HG02571 (cell line): ENCODE measurements around the gene NDUFB10.

ENCODE experiments used
- ATAC-seq: cut with Tn5 transposase; IDR thresholded peaks from one replicate; pipeline ENCODE4 v1.9.1; 2021; ENCODE audit warnings: mild to moderate bottlenecking, moderate library complexity; ENCODE audit not compliant: unreplicated experiment

The NDUFB10 gene

DNA sequence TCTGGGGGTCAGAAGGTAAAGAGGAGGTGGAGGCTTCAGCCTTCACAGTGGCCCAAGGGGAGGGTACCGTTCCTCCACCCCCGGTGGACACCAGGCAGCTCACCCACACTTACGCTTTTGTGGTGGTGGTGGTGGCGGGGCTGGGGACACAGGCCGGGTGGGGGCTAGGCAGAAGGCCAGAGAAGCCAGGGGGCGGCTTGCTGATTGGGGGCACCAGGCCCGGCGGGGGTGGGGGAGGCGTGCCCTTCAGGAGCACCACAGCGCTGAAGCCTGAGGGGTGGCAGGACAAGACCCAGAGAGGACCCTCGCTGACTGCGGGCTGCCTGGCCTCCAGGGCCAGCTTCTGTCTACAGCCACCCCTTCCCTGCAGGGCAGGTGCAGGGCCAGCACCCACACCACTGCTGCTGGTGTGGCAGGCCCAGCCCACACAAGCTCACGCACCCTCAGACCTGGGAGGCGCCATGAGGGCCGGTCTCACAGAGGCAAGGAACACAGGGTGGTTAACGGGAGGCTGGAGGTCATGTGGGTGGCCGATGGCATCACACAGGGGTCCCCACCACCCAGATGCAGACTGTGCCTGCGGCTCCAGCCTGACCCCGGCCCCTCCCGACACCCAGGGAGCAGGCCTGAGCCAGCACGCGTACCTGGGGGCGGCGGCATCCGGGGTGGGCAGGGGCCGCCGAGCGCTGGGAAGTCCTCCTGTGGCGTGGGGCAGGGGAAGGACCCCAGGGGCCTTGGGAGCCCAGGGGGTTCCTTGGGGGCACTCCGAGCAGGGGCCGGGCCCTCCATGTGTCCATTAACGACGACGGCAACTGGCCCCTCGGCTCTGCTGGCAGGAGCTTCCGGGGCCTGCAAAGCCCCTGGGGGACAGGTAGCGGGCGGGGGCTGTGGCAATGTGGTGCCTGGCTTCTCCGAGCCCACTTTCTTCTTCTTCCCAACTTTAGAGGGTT is 39.8 kb downstream of the NDUFB10 start:
- ATAC-seq, result no peak

DNA sequence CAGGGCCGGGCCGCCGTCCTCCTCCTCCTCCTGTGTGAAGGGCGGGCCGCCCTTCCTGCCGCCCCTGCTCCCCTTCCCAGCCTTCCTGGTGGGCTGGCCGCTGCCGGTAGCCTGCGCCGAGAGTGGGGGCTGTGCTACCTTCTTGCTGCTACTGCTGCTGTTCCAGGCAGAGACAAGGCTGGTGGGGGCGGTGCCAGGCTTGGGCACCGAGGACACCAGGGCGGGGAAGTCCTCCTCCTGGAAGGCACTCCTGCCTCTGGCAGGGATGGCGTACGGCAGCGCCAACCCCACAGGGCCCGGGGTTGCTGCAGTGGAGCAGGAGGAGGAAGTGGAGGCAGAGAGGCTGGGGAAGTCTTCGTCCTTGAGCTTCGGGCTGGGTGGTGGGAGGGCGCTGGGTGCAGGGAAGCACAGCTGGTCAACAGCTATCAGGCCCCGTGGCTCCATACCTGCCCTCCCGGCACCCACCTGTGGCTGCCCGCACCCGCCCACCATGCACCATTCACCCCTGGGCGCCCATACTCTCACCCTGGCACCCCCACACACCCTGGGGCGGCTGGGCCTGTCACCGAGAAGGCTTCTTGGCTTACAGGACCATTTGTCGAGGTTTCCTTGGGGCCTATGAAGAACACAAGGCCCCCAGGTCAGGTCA is 40.7 kb downstream of the NDUFB10 start:
- no peak for ATAC-seq

DNA sequence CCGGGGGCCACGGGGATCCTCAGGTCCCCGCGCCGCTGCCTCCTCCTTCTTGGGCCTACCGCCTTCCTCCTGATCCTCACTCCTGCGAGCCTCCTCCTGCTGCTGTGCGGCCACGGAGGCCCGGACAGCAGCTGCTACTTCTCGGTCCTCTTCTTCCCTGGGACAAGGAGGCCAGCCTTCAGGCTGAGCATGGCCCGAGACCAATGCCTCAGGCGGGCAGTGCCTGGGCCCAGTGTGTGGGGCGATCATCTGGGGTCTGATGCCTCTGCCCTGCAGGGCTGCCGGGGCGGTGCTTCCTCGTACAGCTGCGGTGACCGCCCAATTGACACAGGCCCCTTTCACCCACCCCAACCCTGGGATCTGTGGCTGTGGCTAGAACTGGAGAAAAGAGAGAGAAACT is 41.7 kb downstream of the NDUFB10 start:
- no peak for ATAC-seq

DNA sequence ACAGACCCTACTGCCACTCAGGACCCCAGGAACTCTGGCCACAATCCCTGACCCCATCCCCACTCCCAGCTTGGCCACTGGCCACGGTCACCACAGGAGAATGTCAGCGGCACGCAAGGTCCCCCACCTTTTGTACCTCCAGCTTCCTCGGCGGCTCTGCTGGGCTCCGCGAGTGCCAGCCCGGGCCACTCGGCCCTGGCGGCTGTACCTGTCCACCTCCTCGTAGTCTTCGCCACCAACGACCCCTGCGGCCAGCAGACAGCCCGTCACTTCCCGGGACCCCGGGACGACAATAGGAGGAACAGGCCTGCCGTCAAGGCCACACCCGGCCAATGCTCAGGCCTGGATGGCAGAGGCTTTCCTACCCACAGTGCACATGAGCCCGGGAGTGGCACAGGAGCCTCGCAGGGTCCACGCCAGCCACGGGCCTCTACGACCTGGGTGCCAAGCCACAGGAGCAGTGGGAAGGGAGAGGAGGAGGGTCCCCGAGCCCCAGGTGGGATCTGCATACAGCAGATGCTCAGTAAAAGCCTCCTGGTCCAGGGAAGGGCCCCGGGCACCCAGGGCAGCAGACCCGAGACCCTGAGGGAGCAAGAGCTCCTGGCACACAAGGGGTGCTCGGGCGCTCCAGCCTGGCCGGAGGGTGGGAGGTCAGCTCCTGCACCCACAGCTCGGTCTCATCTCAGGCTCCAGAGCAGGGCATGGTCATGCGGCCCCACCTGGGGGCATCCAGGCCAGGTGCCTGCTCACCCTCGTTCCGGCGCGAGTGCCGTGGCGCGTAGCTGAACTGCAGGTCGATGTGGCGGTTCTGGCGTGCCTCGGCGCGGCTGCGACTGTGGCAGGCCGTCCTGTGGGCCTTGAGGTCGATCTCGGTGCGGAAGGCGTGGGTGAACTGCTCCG is 42.4 kb downstream of the NDUFB10 start:
- no peak for ATAC-seq

DNA sequence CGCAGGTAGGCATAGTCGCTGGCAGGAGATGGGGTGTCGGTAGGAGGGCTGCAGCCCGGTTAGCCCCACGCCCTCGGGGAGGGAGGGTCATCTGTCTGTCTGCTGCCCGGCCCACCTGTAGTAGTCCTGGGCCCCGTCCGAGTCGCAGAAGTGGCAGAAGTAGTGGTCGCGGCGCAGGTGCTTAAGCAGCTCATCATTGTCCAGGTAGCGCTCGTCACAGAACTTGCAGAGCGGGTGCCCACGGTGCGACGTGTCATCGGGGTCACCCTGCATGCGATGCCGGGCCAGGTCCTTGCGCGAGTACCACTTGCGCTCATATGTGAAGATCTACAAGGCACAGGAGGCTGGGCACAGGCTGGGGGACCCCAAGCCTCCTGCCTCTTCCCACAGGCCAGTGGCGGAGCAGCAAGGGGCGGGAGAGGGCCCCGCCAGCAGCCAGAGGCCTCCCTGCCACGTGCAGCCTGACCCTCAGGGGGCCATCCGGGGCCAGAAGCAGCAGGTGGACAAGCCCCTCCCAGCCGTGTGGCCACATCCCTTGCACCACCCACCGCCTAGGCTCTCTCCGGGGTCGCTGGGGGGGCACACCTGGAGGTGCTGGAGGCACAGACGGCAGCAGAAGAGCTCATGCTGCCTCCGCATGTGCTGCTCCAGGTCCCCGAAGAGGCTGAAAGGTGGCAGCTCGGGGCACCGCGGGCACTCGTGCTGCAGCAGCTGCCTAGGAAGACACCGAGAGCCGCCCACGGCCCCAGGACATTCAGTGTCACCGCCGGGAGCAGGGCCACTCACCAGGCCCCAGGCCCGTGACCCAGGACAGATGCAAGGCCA is 43.3 kb downstream of the NDUFB10 start:
- ATAC-seq, result no peak

DNA sequence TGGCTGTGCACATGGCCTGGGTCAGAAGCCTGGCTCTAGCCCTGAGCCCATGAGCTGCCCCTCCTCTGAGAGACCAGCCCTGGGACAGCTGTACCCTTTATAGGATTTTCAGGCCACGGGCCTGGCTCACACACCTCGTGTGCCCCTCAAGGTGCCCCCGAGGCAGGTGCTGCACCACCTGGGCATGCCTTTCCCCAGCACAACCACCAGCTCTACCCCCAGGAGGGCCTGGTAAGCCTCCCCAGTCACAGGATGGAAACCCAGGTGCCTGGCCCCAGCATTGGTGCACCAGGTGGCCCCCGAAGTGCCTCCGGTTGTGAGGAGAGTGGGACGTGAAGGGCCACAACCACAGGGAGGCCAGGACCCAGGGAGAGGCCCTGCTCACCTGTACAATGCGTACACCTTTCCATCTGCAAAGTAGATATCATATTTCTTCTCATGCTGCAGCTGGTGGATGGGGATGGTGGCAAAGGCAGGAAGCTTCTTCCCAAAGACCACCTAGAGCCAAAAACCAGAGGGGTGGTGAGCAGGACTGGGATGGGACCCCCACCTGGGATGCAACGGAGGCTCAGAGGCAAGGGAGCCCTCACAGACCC is 44.0 kb downstream of the NDUFB10 start:
- no peak for ATAC-seq

DNA sequence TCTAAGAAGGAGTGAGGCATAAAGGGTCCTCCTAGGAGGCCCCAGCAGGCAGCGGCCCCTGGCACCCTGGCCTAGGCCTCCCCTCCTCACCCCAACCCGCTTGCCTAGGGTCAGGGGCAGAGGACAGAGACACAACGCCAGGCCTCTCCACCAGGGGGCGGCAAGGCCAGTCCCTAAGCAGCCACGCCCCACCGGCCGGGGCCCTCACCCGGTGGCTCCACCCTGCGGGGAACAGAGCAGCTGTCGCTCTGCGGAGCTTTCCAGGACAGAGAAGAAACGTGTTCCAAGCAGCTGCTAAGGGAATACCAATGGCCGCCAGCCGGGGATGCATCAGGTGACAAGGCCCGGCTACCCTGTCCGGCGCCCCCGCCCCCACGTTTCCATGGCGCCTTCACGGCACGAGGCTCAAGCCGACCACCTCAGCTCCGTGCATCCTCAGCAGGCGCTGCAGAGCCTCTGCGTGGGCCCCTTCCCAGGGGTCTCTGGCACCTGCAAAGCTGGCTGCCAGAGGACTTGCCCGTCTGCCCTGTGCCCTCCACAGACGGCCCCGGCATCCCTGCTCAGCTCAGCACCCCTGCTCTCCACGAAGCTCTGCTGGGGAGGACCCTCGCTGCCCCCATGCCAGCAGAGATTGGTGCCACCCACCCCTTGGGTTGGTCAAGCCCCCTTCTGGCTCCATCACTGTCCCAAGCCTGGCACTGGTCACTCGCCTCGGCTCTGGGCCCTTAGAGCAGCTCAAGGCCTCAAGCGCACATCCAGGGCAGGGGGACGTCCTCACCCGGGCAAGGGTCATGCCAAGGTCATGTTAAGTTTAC is 44.7 kb downstream of the NDUFB10 start:
- peak; percentile 56 for ATAC-seq

DNA sequence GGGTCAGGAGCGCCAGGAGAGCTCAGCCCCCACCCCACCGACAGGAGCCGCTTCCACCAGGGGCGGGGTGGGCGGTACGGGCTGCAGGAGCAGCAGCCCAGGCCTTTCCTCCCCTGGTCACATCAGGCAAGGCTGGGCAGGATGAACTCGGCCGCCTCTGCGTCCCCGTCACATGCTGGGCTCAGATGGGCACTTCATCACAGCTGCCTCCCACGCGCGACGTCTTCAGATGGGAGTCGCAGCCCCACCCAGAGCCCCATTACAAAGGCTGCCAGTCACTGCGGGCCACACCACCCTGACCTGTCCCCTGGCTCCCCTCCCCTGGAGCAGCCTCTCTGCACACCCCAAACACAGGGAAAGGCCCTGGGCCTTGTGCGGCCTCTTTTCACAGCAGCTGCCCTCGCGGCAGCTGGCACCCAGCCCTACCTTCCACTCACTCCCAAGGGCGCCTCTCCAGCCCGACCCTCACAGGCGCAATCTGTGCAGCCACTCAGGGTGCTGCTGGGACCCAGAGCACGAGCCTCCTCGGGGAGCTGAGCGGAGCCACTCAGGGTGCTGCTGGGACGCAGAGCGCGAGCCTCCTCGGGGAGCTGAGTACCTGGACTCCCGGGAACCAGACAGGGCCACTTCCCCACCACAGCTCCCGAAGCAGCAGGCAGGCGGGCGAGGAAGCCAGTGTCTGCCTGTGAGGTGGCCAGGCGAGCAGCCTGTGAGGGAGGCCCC is 45.6 kb downstream of the NDUFB10 start:
- ATAC-seq, result no peak

DNA sequence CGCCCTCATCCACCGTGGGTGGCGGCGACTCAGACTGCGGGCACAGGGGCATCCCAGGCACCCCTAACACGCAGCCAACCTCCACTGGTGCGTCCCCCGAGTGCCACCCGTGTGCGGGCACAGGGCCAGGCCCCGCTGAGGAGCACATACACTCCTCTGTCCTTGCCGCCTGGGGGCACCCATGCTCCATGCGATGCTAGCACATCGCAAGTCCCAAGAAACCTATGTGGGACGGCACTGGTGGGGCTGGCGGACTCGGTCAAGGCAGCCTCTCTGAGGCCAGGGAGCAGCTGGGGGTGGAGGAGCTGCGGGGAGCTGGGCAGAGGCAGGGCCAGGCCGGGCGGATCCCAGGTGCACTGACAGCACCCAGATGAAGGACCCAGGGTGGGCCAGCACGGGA is 46.3 kb downstream of the NDUFB10 start:
- no peak for ATAC-seq

DNA sequence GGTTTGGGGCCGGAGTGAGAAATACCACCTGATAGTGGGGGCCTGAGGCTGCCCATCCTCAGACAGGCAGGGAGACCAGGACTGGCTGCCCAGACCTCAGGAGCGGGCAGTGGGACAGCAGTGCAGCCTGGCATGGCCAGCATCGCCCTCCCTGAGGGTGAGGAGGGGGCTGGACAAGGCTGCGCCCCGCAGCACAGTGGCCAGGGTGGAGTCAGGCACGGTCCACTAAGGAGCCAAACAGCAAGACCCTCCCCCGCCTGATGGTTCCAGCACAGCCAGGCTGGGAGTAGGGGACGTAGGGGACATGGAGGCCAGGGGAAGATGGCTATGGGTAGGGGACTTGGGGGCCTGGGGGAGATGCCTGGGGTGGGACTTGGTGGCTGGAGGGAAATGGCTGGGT is 47.0 kb downstream of the NDUFB10 start:
- ATAC-seq, result no peak

DNA sequence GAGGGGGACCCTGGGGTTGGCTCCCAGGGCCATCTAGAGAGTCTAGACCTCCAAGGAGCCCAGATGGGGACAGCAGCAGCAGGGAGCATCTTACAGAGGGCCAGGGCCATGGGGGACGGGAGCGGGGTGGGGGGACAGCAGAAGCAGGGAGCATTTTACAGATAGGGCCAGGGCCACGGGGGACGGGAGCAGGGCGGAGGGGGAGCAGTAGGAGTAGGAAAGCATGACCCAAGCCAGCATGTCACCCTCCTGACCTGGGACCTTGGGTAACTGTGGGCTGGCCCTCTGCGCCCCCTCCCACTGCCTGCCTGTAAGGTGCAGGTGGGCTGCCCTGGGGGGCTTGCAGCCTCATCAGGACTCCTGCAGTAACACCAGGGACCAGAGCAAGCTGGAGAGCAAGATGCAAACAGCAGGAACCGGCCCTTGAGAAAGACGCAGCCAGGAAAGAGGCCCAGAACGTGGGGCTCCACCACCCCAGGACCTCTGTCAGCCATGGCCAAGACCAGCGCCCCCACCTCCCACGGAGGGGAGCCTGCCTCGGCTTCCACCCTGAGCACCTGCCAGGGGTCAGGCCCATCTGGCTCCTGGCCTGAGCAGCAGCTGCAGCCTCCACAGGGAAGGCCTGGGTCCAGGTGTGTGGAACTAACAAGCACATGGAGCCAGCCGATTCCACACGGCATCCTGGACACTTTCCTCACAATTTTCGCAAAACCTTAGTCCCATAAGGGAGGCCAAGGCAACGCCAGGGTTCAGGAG is 47.9 kb downstream of the NDUFB10 start:
- no peak for ATAC-seq

DNA sequence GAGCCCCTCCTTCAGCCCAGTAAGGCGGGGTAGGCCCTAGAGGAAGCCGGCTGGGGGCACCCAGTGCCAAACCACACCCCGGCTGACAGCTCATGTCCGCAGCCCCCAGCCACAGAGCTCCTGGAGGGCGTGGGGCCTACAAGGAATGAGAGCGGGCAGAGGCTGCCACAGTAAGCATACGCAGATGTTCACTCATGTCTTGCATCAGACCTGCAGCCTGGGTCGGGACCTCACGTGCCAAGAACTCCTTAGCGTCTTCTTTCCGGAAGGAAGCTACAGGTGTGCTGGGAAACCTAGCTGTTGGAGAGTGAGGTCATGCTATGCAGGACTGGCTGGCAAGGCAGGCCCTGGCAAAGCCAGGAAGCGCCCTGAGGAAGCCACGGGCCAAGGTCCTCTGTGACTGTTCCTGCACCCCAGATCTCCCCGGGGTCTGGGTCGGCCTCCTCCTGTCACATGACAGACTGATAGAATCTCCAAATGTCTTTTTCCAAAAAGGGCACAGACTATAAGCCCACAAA is 48.7 kb downstream of the NDUFB10 start:
- no peak for ATAC-seq

DNA sequence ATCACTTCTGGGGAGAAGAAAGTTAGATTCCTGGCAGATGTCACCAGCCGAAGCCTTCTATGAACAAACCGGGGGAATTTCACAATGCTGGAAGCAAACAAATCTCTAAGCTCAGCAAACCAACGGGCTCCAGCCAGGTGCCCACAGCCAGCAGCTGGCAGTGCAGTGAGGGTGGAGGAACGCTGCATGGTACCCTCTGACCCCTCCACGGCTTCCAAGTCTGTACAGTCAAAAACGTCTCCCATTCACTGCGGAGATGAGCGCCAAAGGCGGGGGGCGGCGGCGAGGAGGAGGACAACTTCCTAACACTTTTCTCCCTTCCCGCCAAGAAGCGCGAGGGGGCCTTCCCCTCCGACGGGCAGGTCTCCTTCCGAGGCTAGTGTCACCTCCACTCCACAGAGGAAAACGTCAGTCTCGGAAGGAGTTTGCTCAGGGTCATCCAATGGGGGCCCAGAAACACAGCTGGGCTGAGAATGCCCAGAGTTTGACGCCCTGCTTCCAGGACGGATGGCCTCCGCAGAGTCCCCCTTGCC is 49.4 kb downstream of the NDUFB10 start:
- peak; percentile 2 for ATAC-seq

DNA sequence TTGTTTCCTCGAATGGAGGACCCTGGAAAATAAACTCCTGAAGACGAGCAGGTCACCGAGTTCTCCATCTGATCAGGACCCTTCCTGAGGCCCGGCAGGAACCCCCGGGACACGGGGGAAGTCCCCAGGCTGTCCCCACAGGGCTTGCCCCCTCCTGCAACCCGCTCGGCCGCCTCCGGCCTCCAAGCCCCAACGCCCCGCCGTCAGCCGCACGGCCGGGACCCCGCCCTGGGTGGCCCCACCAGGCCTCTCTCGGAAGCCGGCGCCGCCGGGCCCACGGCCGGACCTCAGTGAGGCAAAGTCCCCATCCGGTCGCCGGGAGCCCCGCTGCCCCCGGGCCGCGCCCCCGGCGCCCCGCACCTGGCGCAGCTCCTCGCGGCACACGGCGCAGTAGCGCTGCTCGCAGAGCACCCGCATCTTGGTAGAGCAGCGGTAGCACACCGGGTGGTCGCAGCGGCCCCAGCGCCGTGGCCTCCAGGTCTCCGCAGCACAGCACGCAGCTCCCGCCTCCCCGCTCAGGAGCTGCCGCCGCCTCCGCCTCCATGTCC is 49.9 kb downstream of the NDUFB10 start:
- ATAC-seq, result peak; percentile 25

DNA sequence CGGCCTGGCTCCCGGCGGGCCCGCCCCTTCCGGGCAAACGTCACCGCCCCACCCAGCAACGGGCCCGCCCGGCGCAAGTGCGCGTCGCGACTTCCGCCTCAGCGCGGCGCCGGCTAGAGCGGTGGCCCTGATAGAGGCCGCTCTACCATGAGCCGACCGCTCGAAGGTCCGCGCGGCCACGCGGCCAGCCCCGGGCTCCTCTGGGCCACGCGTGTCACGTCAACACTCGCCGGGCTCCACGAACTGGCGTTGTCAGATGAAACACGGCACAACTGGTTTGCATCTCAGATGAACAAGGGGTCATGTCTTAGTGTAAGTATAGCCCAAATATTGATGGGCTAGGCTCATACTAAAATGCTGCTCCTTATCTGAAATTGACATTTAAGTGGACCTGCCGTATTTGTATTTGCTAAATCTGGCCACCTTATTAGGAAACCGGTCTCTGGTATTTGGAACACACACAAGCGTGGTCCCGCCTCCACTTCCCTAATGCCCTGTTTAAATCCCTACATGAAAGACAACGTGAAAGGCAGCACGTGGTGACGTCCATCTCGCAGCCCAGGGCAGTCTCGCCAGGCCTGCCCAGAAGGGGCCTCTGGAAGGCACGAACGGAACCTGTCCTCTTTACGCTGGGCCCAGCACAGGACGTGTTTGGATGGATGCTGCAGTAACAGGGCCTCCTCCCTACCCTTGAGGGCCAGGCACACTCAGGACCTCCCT is 50.6 kb downstream of the NDUFB10 start, which contains the start of gene ZNF598:
TSS of gene ZNF598 (minus strand) at position 31 of the 720 bp plus-strand sequence.
- ATAC-seq, result peak; percentile 80
